ENCODE results near the gene KIF1B. TPM values are rescaled to one million over a fixed set of nuclear protein-coding genes. Genes with fewer than 3 reads are reported as not detected.

The KIF1B gene
- total and polyA plus RNA-seq, 2 donors = 5.5 to 6.9 TPM

- peak overlapping the region; percentile 74 to 83 for H3K27ac ChIP-seq (ENCODE audit: low read depth in 1 of 2, low read length in 1 of 2)
- H3K4me3 ChIP-seq (ENCODE audit: low read length in 2 of 2) = peak overlapping the region; percentile 49 to 93
- 9% methylated on average over 8 of the region's 8 CpGs for WGBS
- no peaks in the 10 kb centered on the region for H3K36me3 ChIP-seq (ENCODE audit: control insufficient read depth in 2 of 2, insufficient read depth in 2 of 2, low read length in 1 of 2)
- peaks cover 9 to 15% of the 10 kb centered on the region in 2 donors for H3K4me1 ChIP-seq (ENCODE audit: control insufficient read depth in 2 of 2, insufficient read depth in 2 of 2, low read length in 2 of 2)
- peaks cover 6 to 36% of the 10 kb centered on the region in 2 donors for H3K27me3 ChIP-seq (ENCODE audit: control insufficient read depth in 2 of 2, insufficient read depth in 1 of 2, low read length in 1 of 2)
- no peaks in the 10 kb centered on the region for H3K9me3 ChIP-seq (ENCODE audit: control insufficient read depth in 2 of 2, insufficient read depth in 1 of 2, low read length in 1 of 2)
- DNase-seq (ENCODE audit: low read depth in 6 of 9, low spot score in 9 of 9) = no peak
These were observed 823 bp upstream of the KIF1B start for GRCh38 chr1:10209590-10209904.

GRCh38 chr1:10210841-10211804 lies 753 bp downstream of the KIF1B start:
- Histone ChIP-seq H3K27ac (ENCODE audit: low read depth in 1 of 2, low read length in 1 of 2) (peak overlapping the region; percentile 40 to 88), H3K27me3 (ENCODE audit: control insufficient read depth in 2 of 2, insufficient read depth in 1 of 2, low read length in 1 of 2) (peaks cover 6 to 36% of the 10 kb centered on the region in 2 donors), H3K36me3 (ENCODE audit: control insufficient read depth in 2 of 2, insufficient read depth in 2 of 2, low read length in 1 of 2) (no peaks in the 10 kb centered on the region), H3K4me3 (ENCODE audit: low read length in 2 of 2) (peak overlapping the region; percentile 46 to 93), H3K4me1 (ENCODE audit: control insufficient read depth in 2 of 2, insufficient read depth in 2 of 2, low read length in 2 of 2) (peaks cover 9 to 15% of the 10 kb centered on the region in 2 donors), H3K9me3 (ENCODE audit: control insufficient read depth in 2 of 2, insufficient read depth in 1 of 2, low read length in 1 of 2) (no peaks in the 10 kb centered on the region)
- DNase-seq (ENCODE audit: low read depth in 6 of 9, low spot score in 9 of 9) = peak in 1 of 9 donors; percentile 25
- WGBS = 8% methylated on average over 68 of the region's 69 CpGs

- Histone ChIP-seq H3K9me3 (ENCODE audit: control insufficient read depth in 2 of 2, insufficient read depth in 1 of 2, low read length in 1 of 2) (no peaks in the 10 kb centered on the region), H3K4me1 (ENCODE audit: control insufficient read depth in 2 of 2, insufficient read depth in 2 of 2, low read length in 2 of 2) (peaks cover 9 to 15% of the 10 kb centered on the region in 2 donors), H3K27me3 (ENCODE audit: control insufficient read depth in 2 of 2, insufficient read depth in 1 of 2, low read length in 1 of 2) (peaks cover 6 to 36% of the 10 kb centered on the region in 2 donors), H3K4me3 (ENCODE audit: low read length in 2 of 2) (peak overlapping the region in 1 of 2 donors; percentile 46), H3K36me3 (ENCODE audit: control insufficient read depth in 2 of 2, insufficient read depth in 2 of 2, low read length in 1 of 2) (no peaks in the 10 kb centered on the region), H3K27ac (ENCODE audit: low read depth in 1 of 2, low read length in 1 of 2) (peak overlapping the region in 1 of 2 donors; percentile 40)
- 90% methylated on average over 11 of the region's 11 CpGs for WGBS
- no peak for DNase-seq (ENCODE audit: low read depth in 6 of 9, low spot score in 9 of 9)
These were observed 1.5 kb downstream of the KIF1B start for GRCh38 chr1:10211805-10212410.

- peaks cover 9 to 15% of the 10 kb centered on the region in 2 donors for H3K4me1 ChIP-seq (ENCODE audit: control insufficient read depth in 2 of 2, insufficient read depth in 2 of 2, low read length in 2 of 2)
- no peak overlapping the region for H3K4me3 ChIP-seq (ENCODE audit: low read length in 2 of 2)
These were observed 2.1 kb downstream of the KIF1B start for GRCh38 chr1:10212476-10212875.

GRCh38 chr1:10213186-10213705 lies 2.9 kb downstream of the KIF1B start:
- Histone ChIP-seq H3K27ac (ENCODE audit: low read depth in 1 of 2, low read length in 1 of 2) (no peak overlapping the region), H3K4me1 (ENCODE audit: control insufficient read depth in 2 of 2, insufficient read depth in 2 of 2, low read length in 2 of 2) (peaks cover 9 to 15% of the 10 kb centered on the region in 2 donors)

More at GRCh38 chr1:10212476-10212875, 2.1 kb downstream of the KIF1B start:
- Histone ChIP-seq H3K27ac (ENCODE audit: low read depth in 1 of 2, low read length in 1 of 2) (peak overlapping the region in 1 of 2 donors; percentile 52), H3K36me3 (ENCODE audit: control insufficient read depth in 2 of 2, insufficient read depth in 2 of 2, low read length in 1 of 2) (no peaks in the 10 kb centered on the region), H3K9me3 (ENCODE audit: control insufficient read depth in 2 of 2, insufficient read depth in 1 of 2, low read length in 1 of 2) (no peaks in the 10 kb centered on the region), H3K27me3 (ENCODE audit: control insufficient read depth in 2 of 2, insufficient read depth in 1 of 2, low read length in 1 of 2) (peaks cover 6 to 36% of the 10 kb centered on the region in 2 donors)
- DNase-seq (ENCODE audit: low read depth in 6 of 9, low spot score in 9 of 9) = no peak
- WGBS = 100% methylated on average over 1 of the region's 1 CpG

GRCh38 chr1:10216090-10216749 lies 5.8 kb downstream of the KIF1B start:
- Histone ChIP-seq H3K4me1 (ENCODE audit: control insufficient read depth in 2 of 2, insufficient read depth in 2 of 2, low read length in 2 of 2) (peaks cover 5 to 6% of the 10 kb centered on the region in 2 donors), H3K4me3 (ENCODE audit: low read length in 2 of 2) (no peak overlapping the region), H3K36me3 (ENCODE audit: control insufficient read depth in 2 of 2, insufficient read depth in 2 of 2, low read length in 1 of 2) (no peaks in the 10 kb centered on the region), H3K27ac (ENCODE audit: low read depth in 1 of 2, low read length in 1 of 2) (no peak overlapping the region), H3K27me3 (ENCODE audit: control insufficient read depth in 2 of 2, insufficient read depth in 1 of 2, low read length in 1 of 2) (peaks cover 0 to 6% of the 10 kb centered on the region in 2 donors), H3K9me3 (ENCODE audit: control insufficient read depth in 2 of 2, insufficient read depth in 1 of 2, low read length in 1 of 2) (no peaks in the 10 kb centered on the region)
- 74% methylated on average over 7 of the region's 7 CpGs for WGBS
- DNase-seq (ENCODE audit: low read depth in 6 of 9, low spot score in 9 of 9) = no peak

More at GRCh38 chr1:10213186-10213705, 2.9 kb downstream of the KIF1B start:
- 94% methylated on average over 3 of the region's 3 CpGs for WGBS
- Histone ChIP-seq H3K27me3 (ENCODE audit: control insufficient read depth in 2 of 2, insufficient read depth in 1 of 2, low read length in 1 of 2) (peaks cover 4 to 30% of the 10 kb centered on the region in 2 donors), H3K36me3 (ENCODE audit: control insufficient read depth in 2 of 2, insufficient read depth in 2 of 2, low read length in 1 of 2) (no peaks in the 10 kb centered on the region), H3K4me3 (ENCODE audit: low read length in 2 of 2) (no peak overlapping the region), H3K9me3 (ENCODE audit: control insufficient read depth in 2 of 2, insufficient read depth in 1 of 2, low read length in 1 of 2) (no peaks in the 10 kb centered on the region)
- no peak for DNase-seq (ENCODE audit: low read depth in 6 of 9, low spot score in 9 of 9)

GRCh38 chr1:10217748-10218441 lies 7.5 kb downstream of the KIF1B start:
- WGBS = 94% methylated on average over 5 of the region's 5 CpGs
- no peaks in the 10 kb centered on the region for H3K4me1 ChIP-seq (ENCODE audit: control insufficient read depth in 2 of 2, insufficient read depth in 2 of 2, low read length in 2 of 2)
- DNase-seq (ENCODE audit: low read depth in 6 of 9, low spot score in 9 of 9) = no peak
- no peaks in the 10 kb centered on the region for H3K27me3 ChIP-seq (ENCODE audit: control insufficient read depth in 2 of 2, insufficient read depth in 1 of 2, low read length in 1 of 2)
- no peaks in the 10 kb centered on the region for H3K36me3 ChIP-seq (ENCODE audit: control insufficient read depth in 2 of 2, insufficient read depth in 2 of 2, low read length in 1 of 2)
- no peaks in the 10 kb centered on the region for H3K9me3 ChIP-seq (ENCODE audit: control insufficient read depth in 2 of 2, insufficient read depth in 1 of 2, low read length in 1 of 2)
- no peak overlapping the region for H3K4me3 ChIP-seq (ENCODE audit: low read length in 2 of 2)
- H3K27ac ChIP-seq (ENCODE audit: low read depth in 1 of 2, low read length in 1 of 2) = no peak overlapping the region

GRCh38 chr1:10220200-10220599 lies 9.8 kb downstream of the KIF1B start:
- peaks cover 0 to 9% of the 10 kb centered on the region in 2 donors for H3K9me3 ChIP-seq (ENCODE audit: control insufficient read depth in 2 of 2, insufficient read depth in 1 of 2, low read length in 1 of 2)
- no peak for DNase-seq (ENCODE audit: low read depth in 6 of 9, low spot score in 9 of 9)
- H3K4me3 ChIP-seq (ENCODE audit: low read length in 2 of 2) = no peak overlapping the region
- H3K27ac ChIP-seq (ENCODE audit: low read depth in 1 of 2, low read length in 1 of 2) = no peak overlapping the region
- no peaks in the 10 kb centered on the region for H3K36me3 ChIP-seq (ENCODE audit: control insufficient read depth in 2 of 2, insufficient read depth in 2 of 2, low read length in 1 of 2)
- H3K4me1 ChIP-seq (ENCODE audit: control insufficient read depth in 2 of 2, insufficient read depth in 2 of 2, low read length in 2 of 2) = no peaks in the 10 kb centered on the region
- no peaks in the 10 kb centered on the region for H3K27me3 ChIP-seq (ENCODE audit: control insufficient read depth in 2 of 2, insufficient read depth in 1 of 2, low read length in 1 of 2)

All from thymus (tissue), 11 donors.